Spleen (tissue), 7 donors: ENCODE data around the gene ZNF438.

Experiments used
- POLR2A ChIP-seq, 3 donors: fragments of 450-650 bp; IDR thresholded peaks; one replicate each; pipeline ENCODE4 v1.5.1; 2017; ENCODE audit warnings: antibody characterized with exemption in 3 of 3, mild to moderate bottlenecking in 1 of 3
- TF ChIP-seq, protein P1 (sequence below), 11 experiments: fragments of 200-600 bp in 7 of 11; fragments of 450-650 bp in 4 of 11; sonication (generic) in 4 of 11; IDR thresholded peaks in 8 of 11; conservative IDR thresholded peaks in 3 of 11; 1 replicate in 7 of 11; 2 replicates in 4 of 11; pipeline versions ENCODE4 v1.4.0 to v1.8.0; 2016 to 2021; ENCODE audit warnings: antibody characterized with exemption in 11 of 11, inconsistent platforms in 4 of 11, mild to moderate bottlenecking in 1 of 11
- donor health status: DM: no; HTN: no; CAD: no; lungs with moderate emphysema.
- donor health status: DM: no; HTN: no; CAD: no.
- donor health status: DM: no; HTN: no; CAD: no.

DNA sequence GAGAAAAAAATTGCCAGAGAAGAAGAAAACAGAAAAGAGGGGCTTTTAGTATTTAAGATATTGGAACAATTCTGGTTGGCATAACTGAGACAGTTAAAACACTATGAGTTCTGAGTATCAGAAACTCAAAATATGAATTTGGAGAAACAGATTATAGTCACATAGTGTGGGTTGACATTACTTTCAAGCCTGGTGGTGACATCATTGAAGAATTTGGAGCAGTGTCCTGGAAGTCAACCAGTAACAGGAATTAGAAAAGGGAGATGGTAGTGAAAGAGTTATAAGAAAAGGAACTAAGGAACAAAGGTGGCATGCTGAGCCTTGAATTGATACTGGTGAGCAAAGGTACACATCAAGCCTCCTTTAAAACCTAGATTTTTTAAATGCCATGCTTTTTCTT, 88.2 kb downstream of the ZNF438 start:
- TF ChIP-seq, protein P1, sequence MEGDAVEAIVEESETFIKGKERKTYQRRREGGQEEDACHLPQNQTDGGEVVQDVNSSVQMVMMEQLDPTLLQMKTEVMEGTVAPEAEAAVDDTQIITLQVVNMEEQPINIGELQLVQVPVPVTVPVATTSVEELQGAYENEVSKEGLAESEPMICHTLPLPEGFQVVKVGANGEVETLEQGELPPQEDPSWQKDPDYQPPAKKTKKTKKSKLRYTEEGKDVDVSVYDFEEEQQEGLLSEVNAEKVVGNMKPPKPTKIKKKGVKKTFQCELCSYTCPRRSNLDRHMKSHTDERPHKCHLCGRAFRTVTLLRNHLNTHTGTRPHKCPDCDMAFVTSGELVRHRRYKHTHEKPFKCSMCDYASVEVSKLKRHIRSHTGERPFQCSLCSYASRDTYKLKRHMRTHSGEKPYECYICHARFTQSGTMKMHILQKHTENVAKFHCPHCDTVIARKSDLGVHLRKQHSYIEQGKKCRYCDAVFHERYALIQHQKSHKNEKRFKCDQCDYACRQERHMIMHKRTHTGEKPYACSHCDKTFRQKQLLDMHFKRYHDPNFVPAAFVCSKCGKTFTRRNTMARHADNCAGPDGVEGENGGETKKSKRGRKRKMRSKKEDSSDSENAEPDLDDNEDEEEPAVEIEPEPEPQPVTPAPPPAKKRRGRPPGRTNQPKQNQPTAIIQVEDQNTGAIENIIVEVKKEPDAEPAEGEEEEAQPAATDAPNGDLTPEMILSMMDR (IDR thresholded peaks at IDR 0.05 in 8 of 11, conservative IDR thresholded peaks at IDR 0.05 in 3 of 11), result no peak
- TF ChIP-seq POLR2A (IDR thresholded peaks at IDR 0.05), result no peak
